Renal cortical epithelial cell (primary cell): ENCODE results near the gene KCNJ9. TPM values are rescaled to one million over a fixed set of nuclear protein-coding genes. Genes with fewer than 3 reads are reported as not detected.

Experiments
- DNase-seq: peaks from one replicate; pipeline ENCODE4 v3.0.0-alpha.2; 2011; ENCODE audit warnings: low read depth
- total RNA-seq: library from RNA; depleted of rRNA; stranded (reverse); fragments of >200 nt; gene quantifications from 2 replicates; pipeline ENCODE4 v1.2.3, GENCODE V29; 2014

Gene KCNJ9
- total RNA-seq, 1 donor from 2014 or later, result not detected

DNA sequence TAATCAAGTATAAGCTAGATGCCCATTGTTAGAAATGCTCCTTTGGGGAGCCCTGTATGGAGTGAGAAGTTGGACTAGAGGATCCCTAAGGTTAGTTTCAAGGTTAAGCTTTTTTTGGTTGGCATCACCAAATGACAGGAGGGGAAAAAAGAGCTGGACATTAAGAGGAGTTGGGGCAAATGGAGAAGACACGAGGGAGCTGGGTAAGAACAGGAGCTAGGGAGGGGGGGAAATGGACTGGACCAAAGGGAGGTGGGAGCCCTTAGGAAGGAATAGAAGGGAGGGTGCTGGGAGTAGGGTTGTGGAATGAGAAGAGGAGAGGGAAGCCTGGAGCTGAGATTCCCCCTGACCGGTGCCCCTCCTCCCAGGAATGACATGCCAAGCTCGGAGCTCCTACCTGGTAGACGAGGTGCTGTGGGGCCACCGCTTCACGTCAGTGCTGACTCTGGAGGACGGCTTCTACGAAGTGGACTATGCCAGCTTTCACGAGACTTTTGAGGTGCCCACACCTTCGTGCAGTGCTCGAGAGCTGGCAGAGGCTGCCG is 5.9 kb downstream of the KCNJ9 start:
- no peak for DNase-seq

DNA sequence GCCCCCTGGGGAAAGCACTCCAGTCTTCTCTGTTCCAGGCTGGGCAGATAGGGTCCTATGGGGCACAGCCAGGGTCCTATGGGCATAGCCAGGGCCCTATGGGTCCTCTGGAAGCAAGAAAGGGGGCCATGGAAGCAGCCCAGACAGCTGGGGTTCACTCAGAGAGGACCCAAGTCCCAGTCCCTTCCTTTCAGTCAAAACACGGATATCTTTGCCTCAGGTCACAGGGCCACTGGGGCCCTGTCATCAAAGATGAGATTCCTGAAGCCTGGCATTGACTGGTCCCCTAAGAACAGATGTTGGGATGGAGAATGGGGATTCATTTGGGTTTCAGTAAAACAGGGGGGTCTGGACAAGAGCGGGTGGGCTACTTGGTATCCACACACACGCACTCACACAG is 8.5 kb downstream of the KCNJ9 start:
- no peak for DNase-seq

DNA sequence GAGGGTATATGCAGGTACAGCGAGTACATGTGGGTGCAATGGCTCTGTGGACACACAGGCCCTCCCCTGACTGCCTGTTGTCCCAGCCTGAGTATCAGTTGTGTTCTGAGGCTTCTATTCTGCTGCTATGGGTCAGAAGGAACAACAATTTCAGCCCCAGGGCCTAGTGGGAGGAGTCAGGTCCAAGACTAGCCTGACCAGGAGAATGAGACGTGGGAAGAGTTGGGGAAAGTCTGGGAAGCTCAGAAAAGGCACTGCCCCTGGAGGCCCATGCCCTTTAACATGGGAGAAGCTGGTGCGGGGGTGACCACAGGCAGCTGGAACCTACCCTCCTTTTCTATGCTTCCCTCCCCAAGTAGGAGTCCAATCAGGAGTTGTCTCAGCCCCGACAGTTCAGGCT is 9.4 kb downstream of the KCNJ9 start:
- no peak for DNase-seq

DNA sequence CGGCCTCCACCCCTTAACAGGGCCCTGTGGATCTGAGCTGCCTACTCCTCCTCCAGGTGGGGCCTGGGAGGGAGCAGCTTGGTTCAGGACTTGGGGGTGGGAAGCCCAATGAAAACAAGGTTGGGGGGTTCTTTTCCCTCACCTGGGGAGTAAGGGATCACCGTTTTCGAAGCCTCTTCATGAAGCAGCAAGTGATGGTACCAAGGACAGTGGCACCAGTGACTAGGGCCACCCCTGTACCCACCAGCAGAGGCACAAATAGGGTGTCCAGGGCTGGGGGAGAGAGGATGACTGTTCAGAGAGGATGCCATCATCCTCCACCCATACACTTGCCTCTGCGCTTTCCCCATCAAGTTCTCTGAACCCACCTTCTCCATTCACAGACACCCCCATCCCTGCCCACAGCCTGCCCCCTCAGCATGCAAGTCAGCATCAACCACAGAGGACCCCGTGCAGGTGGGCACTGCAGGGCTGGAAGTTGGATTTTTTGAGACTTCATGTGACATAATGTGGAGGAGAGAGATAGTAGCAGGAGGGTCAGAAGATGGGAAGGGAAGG is 10.4 kb downstream of the KCNJ9 start:
- DNase-seq, result no peak

GRCh38 chr1:160092366-160093068 is 11.2 kb downstream of the KCNJ9 start:
- no peak for DNase-seq

DNA sequence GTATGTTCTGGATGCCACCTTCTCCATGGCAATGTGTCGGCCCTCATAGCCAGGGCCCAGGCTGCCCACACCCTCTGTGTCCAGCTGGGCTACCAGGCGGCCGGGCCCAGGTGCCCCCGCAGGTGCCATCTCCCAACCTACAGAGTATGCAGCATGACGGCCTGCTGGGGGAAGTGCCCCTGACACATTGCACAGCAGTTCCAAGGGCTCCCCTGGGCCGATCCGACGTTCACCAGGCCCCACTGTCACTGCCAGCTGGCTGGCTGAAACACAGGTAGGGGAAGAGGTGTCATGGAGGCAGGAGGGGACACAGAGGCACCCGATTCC is 11.7 kb downstream of the KCNJ9 start:
- DNase-seq, result no peak

GRCh38 chr1:160093624-160094290 is 12.4 kb downstream of the KCNJ9 start:
- no peak for DNase-seq

GRCh38 chr1:160094291-160094625 is 12.9 kb downstream of the KCNJ9 start:
- DNase-seq, result no peak

DNA sequence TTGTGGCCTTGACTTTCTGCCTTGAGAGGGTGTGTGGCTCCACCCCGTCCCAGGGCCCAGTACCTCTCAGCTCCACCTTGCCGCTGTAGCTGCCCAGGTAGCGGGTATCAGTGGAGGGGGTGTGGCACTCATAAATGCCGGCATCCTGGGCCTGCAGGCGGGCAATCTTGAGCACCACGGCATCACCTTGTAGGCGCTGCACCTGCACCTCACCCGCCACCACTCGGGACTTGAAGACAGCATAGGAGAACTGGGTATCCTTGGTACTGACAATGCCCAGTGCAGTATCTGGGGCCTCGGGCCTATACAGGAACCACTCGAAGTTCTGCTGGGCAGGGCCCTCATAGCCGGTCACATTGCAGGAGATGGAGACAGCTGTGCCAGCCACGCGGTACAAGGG is 13.5 kb downstream of the KCNJ9 start:
- DNase-seq, result no peak

DNA sequence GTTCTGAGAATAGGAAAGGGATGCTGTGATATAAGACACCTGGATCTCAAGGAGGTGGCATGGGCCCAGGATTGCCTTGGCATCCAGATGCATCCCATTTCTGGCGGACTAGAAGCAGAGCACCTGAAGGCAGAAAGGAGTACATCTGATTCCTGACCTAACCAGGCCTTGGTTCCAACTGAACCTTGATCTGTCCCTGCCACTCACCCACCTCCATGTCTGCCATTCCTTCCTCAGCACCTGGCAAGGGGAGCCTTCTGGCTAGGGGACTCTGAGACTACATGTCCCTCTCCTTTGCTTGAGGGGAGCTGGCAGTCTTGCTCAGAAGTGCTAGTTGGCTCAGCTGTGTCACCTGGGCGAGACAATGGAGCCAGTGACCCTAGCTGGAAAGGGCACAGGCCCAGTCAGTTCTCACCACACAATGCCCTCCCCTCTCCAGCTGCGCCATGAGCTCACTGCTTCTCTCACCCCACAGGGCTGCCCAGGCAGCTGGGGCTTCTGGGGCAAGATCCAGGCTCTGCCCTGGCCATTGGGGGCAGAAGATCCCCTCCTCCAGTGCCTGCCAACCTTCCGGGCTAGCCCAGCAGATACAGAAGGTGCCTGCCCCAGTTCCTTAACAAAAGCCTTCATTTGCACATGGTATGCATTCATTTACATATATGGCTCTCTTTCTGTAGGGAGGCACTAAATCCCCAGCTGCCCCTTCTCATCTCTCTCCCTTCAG is 14.2 kb downstream of the KCNJ9 start:
- no peak for DNase-seq

- peak; percentile 35 for DNase-seq
Measured at GRCh38 chr1:160096274-160097116, 15.2 kb downstream of the KCNJ9 start.

DNA sequence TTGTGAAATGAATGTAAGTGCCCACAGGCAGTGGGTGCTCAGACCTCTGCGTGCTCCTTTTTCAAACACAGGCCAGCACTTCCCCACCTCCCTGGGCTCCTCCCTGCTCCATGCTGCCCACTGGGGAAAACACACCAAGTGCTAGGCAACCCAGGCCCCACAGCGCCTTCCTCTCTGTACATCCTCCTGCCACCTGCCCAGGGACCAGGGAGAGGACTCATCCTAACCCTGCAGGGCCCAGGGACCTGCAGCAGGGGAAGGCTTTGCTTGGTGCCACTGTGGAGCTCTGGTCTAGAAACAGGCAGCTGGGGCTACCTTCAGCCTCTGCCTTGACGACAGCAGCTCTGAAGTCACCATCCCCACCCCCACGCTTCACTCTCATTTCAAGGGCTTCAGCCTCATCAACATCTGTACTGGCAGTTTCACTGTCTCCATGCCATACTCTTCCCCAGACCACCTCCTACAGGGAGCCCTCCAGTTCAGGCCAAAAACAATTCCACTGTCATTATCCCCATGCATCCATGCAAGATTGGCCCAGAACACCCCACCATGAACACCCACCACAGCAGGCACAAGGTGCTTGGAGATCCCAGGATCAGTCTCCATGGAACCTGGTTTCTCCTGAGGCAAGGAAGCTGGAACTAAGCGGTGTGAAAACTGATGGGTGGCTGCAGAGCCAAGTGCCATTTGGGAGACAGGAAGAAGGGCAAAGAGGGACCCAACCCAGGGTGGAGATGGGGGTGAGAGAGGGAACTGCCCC is 16.0 kb downstream of the KCNJ9 start:
- DNase-seq, result no peak

DNA sequence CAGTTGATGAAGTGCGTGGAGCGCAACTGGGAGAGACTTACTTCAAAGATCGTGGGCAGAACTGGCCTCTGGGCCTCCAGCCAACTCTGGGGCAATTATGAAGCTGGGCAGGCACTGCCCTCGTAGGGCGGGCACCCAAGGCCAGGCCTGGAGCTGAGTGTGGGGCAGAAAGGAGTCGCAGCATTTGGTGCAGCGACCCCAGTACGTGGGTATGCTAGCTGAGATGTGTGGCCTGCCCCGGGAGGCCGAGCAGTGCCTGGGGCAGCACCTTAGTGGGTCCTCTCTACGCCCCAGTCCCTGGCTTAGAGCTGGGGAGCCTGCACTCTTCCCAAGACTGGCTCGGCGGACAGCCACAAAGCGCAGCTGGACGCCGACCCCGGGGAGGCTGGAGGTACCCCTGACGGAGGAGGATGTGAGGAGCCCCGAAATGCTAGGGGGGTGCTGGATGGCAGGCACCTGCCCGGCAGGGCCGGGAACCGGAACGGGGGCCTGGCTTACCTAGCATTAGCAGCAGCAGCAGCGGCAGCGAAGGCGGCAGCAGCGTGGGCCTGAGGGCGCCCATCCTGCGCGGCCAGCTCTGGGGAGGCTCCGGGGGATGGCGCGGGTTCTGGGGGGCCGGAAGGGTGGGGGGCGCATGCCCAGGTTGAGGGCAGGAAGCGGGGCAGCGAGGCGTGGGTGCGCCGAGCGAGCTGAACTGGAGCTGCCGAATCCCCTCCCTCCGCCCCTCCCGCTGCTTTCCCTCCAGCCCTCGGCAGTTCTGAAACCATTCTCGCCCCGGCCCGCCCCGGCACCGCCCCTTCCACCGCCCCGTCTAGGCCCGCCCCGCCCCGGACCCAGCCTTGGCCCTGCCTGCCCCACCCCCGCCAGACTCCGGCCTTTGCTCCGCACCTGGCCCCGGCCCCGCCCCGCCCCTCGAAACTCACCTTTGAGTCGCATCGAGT is 16.8 kb downstream of the KCNJ9 start, which contains the start of gene IGSF8:
Gene IGSF8 (minus strand): TSS at position 709 of the 941 bp plus-strand sequence. CDS start 147 bp downstream, at position 562.
- peak; percentile 63 for DNase-seq

- DNase-seq, result peak; percentile 70
Measured at GRCh38 chr1:160098852-160099561, 17.7 kb downstream of the KCNJ9 start.

DNA sequence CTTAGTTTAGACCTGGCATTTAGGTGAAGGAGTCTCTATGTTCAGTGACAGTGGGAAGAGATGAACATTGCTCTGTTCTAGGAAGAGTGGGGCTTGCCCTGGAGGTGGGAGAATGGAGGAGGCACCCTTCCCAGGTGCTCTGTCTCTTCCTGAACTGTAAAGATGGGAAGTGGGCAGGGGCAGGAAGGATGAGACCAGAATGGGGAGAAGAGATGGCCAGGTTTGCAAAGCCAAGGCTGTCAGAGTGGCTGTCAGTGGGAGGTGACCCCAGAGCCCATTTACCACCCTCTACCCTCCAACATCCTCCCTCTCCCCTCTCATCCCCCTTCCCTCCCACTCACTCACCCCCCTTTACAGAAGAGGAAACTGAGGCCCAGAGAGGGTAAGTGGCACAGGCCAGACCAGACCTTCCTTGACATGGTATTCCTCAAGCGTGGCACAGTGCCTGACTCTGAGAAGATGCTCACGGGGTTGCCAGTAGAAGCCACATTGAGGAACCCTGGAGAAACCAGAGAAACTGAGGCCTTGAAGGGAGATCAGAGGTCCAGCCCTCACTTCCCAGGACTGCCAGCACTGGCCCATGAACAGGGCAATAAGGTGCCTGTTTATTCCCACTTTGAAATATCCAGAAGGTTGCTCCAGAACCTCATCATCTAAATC is 18.5 kb downstream of the KCNJ9 start:
- DNase-seq, result no peak

- DNase-seq, result peak; percentile 48
Measured at GRCh38 chr1:160101037-160101716, 19.8 kb downstream of the KCNJ9 start.

GRCh38 chr1:160101717-160102522 is 20.6 kb downstream of the KCNJ9 start:
- no peak for DNase-seq
